Measurements from ENCODE around the gene PLEKHO2. TPM values are rescaled to one million over a fixed set of nuclear protein-coding genes. Genes with fewer than 3 reads are reported as not detected.

The PLEKHO2 gene
- total RNA-seq, 2 donors from 2014 or later = 8.6 to 31.8 TPM

DNA sequence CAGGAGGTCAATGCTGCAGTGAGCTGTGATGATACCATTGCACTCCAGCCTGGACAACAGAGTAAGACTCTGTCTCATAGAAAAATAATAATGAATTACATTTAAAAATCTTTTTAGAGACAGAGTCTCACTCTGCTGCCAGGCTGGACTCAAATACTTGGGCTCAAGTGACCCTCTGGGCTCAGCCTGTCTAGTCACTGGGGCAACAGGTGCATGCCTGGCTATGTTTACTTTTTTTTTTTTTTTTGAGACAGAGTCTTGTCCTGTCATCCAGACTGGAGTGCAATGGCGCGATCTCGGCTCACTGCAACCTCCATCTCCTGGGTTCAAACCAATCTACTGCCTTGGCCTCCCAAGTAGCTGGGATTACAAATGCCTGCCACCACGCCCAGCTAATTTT, 8.0 kb upstream of the PLEKHO2 start:
- H3K27me3 ChIP-seq (replicated peaks; ENCODE audit: insufficient read depth) = no peaks in the 10 kb centered on the region
- H3K4me1 ChIP-seq (replicated peaks) = no peaks in the 10 kb centered on the region
- DNase-seq (ENCODE audit: low spot score) = no peak
- TF ChIP-seq, protein P1, sequence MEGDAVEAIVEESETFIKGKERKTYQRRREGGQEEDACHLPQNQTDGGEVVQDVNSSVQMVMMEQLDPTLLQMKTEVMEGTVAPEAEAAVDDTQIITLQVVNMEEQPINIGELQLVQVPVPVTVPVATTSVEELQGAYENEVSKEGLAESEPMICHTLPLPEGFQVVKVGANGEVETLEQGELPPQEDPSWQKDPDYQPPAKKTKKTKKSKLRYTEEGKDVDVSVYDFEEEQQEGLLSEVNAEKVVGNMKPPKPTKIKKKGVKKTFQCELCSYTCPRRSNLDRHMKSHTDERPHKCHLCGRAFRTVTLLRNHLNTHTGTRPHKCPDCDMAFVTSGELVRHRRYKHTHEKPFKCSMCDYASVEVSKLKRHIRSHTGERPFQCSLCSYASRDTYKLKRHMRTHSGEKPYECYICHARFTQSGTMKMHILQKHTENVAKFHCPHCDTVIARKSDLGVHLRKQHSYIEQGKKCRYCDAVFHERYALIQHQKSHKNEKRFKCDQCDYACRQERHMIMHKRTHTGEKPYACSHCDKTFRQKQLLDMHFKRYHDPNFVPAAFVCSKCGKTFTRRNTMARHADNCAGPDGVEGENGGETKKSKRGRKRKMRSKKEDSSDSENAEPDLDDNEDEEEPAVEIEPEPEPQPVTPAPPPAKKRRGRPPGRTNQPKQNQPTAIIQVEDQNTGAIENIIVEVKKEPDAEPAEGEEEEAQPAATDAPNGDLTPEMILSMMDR (IDR thresholded peaks at IDR 0.05) = no peak
- no peak for TF ChIP-seq POLR2AphosphoS5 (IDR thresholded peaks at IDR 0.05)
- TF ChIP-seq POLR2A (IDR thresholded peaks at IDR 0.05) = no peak
- no peak overlapping the region for H3K27ac ChIP-seq
- WGBS = 97% methylated on average over 4 of the region's 4 CpGs
- no peaks in the 10 kb centered on the region for H3K36me3 ChIP-seq
- H3K9me3 ChIP-seq = no peaks in the 10 kb centered on the region
- H3K4me3 ChIP-seq = no peak overlapping the region
- intact Hi-C loops (cut with DNase I) = no loop called here

DNA sequence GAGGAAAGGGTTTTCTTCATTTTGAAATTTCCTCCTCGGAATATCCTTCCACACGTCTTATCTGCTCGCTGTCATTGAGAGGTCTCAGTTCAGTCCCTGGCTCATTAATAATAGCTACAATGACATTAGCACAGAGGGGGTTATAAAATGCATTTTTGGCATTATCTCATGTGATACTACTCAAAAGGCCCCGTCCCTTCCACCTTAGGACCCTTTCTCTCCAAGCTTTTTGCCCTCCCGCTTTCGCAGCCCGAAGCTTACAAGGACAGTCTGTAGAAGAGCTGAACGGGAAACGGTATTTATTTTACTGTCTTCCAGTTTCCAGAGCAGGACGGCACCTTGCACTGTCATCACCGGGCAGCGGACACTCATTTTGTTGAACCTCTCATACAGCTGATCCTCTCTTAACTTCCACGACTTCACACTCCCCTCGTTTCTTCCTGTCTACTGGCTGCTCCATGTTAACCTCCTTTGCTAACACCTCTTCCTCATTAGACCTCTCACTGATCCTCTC, 5.6 kb upstream of the PLEKHO2 start:
- intact Hi-C loops (cut with DNase I) = no loop called here
- no peak for DNase-seq (ENCODE audit: low spot score)
- no peak overlapping the region for H3K4me3 ChIP-seq
- H3K27ac ChIP-seq = peak overlapping the region; percentile 65 to 69
- H3K9me3 ChIP-seq = no peaks in the 10 kb centered on the region
- H3K27me3 ChIP-seq (replicated peaks; ENCODE audit: insufficient read depth) = no peaks in the 10 kb centered on the region
- no peaks in the 10 kb centered on the region for H3K4me1 ChIP-seq (replicated peaks)
- TF ChIP-seq POLR2AphosphoS5 (IDR thresholded peaks at IDR 0.05) = no peak
- TF ChIP-seq, protein P1 (IDR thresholded peaks at IDR 0.05) = no peak
- TF ChIP-seq POLR2A (IDR thresholded peaks at IDR 0.05) = no peak
- 37% methylated on average over 14 of the region's 14 CpGs for WGBS
- no peaks in the 10 kb centered on the region for H3K36me3 ChIP-seq

DNA sequence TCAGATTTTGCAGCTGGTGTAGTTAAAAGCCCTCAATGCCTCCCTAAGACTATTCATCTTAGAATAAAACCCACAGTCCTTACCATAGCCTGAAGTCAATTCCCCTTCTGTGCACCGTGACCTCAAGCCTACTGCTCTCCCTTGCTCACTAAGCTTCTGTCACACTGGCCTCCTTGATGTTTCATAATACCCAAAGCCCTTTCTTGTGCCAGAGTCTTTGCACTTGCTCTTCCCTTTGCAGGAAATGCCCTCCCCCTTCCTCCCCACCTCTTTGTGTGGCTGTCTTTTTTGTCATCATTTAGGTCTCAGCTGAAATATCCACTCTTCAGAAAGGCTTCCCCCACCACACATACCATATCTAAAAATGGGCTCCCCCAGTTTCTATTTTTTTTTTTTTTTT, 4.2 kb upstream of the PLEKHO2 start:
- DNase-seq (ENCODE audit: low spot score) = no peak
- Histone ChIP-seq H3K27ac (no peak overlapping the region), H3K4me3 (no peak overlapping the region), H3K4me1 (replicated peaks) (no peaks in the 10 kb centered on the region), H3K9me3 (no peaks in the 10 kb centered on the region), H3K36me3 (no peaks in the 10 kb centered on the region), H3K27me3 (replicated peaks; ENCODE audit: insufficient read depth) (no peaks in the 10 kb centered on the region)
- 65% methylated on average over 1 of the region's 1 CpG for WGBS
- TF ChIP-seq POLR2AphosphoS5 (IDR thresholded peaks at IDR 0.05) (no peak), POLR2A (IDR thresholded peaks at IDR 0.05) (no peak)
- TF ChIP-seq, protein P1 (IDR thresholded peaks at IDR 0.05) = no peak
- intact Hi-C loops (cut with DNase I) = no loop called here

DNA sequence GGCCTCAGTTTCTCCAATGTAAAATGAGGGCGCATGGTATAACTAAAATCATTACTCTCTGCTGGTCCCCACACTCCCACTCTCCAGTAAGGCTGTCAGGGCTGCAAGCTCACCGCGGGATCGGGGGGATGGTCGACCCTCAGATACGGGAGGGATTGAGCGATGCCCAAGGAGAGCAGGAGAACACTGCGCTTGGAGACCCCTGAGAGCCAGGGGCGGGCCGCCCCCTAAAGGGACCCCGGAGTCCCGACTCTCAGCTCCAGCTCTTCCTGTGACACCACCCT, 713 bp upstream of the PLEKHO2 start:
- DNase-seq (ENCODE audit: low spot score) = no peak
- peak overlapping the region; percentile 91 to 96 for H3K4me3 ChIP-seq
- no peaks in the 10 kb centered on the region for H3K36me3 ChIP-seq
- no peaks in the 10 kb centered on the region for H3K27me3 ChIP-seq (replicated peaks; ENCODE audit: insufficient read depth)
- WGBS = 2% methylated on average over 10 of the region's 12 CpGs
- H3K9me3 ChIP-seq = no peaks in the 10 kb centered on the region
- H3K4me1 ChIP-seq (replicated peaks) = peaks cover 12% of the 10 kb centered on the region
- peak overlapping the region; percentile 91 to 93 for H3K27ac ChIP-seq
- TF ChIP-seq, protein P1 (IDR thresholded peaks at IDR 0.05) = no peak
- TF ChIP-seq POLR2A (IDR thresholded peaks at IDR 0.05) = no peak
- no peak for TF ChIP-seq POLR2AphosphoS5 (IDR thresholded peaks at IDR 0.05)
- intact Hi-C loops (cut with DNase I) = loop anchor here (5.0 kb wide), 3 partner anchors 56 to 146 kb away; partner anchors contain the start of genes ANKDD1A and SPG21

DNA sequence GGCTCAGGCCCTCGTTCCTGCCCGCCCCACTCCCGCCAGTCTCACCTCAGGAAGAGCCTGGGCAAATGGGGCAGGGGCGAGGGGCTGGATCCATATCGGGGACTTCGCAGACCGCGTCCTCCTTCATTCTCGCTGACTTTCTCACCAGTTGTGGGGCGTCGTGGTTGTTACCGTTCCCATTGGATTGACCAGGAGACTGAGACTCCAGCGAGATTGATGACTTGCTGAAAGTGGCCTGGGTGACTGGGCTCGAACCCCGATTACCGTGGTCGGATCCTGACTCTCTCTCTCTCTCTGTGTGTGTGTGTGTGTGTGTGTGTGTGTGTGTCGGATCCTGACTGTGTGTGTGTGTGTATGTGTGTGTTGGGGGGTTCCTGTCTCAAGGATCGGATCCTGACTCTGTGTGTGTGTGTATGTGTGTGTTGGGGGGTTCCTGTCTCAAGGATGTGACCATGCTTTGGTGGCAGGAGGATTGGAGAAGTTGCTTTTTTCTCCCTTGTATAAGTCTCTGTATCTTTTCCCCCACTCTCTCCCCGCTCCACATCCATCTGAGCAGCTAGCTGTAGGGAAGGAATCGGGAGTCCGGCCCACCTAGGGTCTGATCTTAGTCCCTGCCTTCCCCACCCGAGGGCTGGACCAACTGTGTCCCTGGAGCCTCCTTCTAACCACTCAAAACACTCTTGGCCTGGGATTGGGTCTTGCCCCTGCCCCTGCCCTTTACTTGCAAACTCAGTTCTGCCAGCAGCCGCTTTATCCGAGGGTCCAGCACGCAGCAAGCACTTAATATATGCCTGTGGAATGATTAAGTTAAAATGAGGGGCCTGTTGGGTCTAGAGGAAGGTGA, 603 bp downstream of the PLEKHO2 start:
- peak overlapping the region; percentile 91 to 93 for H3K27ac ChIP-seq
- TF ChIP-seq POLR2A (IDR thresholded peaks at IDR 0.05) (no peak), POLR2AphosphoS5 (IDR thresholded peaks at IDR 0.05) (no peak)
- intact Hi-C loops (cut with DNase I) = loop anchor here (5.0 kb wide), 3 partner anchors 55 to 145 kb away; partner anchors contain the start of genes ANKDD1A and SPG21
- no peaks in the 10 kb centered on the region for H3K9me3 ChIP-seq
- H3K4me1 ChIP-seq (replicated peaks) = peaks cover 12% of the 10 kb centered on the region
- H3K36me3 ChIP-seq = no peaks in the 10 kb centered on the region
- peak overlapping the region; percentile 91 to 96 for H3K4me3 ChIP-seq
- no peak for DNase-seq (ENCODE audit: low spot score)
- no peaks in the 10 kb centered on the region for H3K27me3 ChIP-seq (replicated peaks; ENCODE audit: insufficient read depth)
- 12% methylated on average over 26 of the region's 26 CpGs for WGBS
